CD4-positive, CD25-positive, alpha-beta regulatory T cell (primary cell): Measurements from ENCODE around the gene PTAR1. TPM values are rescaled to one million over a fixed set of nuclear protein-coding genes. Genes with fewer than 3 reads are reported as not detected.

Experiments
- ATAC-seq, 2 donors: fragments of 150-1000 bp; cut with Tn5 transposase; one replicate each; pipeline ENCODE4 v1.10.0; 2021; ENCODE audit warnings: low read depth in 2 of 2, moderate number of reproducible peaks in 2 of 2, moderate library complexity in 1 of 2
- DNase-seq, 3 donors: peaks; one replicate each; pipeline versions ENCODE4 v3.0.0 to v3.0.0-alpha.2; 2012 to 2022; ENCODE audit warnings: mixed read lengths in 1 of 3
- H3K27ac ChIP-seq: one replicate; pipeline ENCODE4 v1.7.0; 2013; ENCODE audit warnings: mild to moderate bottlenecking, low read length; ENCODE audit not compliant: insufficient read depth, poor library complexity, severe bottlenecking
- H3K27me3 ChIP-seq: one replicate; pipeline ENCODE4 v1.7.0; 2013; ENCODE audit warnings: low read length; ENCODE audit not compliant: control insufficient read depth, insufficient read depth
- H3K36me3 ChIP-seq: one replicate; pipeline ENCODE4 v1.7.0; 2013; ENCODE audit warnings: mild to moderate bottlenecking, low read length, moderate library complexity; ENCODE audit not compliant: control insufficient read depth, insufficient read depth
- H3K4me1 ChIP-seq: 2 replicates; pipeline ENCODE4 v1.7.0; 2013; ENCODE audit warnings: mild to moderate bottlenecking, low read length; ENCODE audit not compliant: insufficient read depth, control insufficient read depth, poor library complexity, severe bottlenecking
- H3K4me3 ChIP-seq: one replicate; pipeline ENCODE4 v1.7.0; 2013; ENCODE audit warnings: low read depth, mild to moderate bottlenecking, low read length, moderate library complexity
- H3K9me3 ChIP-seq, 2 experiments: 1 replicate in 1 of 2; 2 replicates in 1 of 2; pipeline ENCODE4 v1.7.0; 2013; ENCODE audit warnings: low read length in 2 of 2, mild to moderate bottlenecking in 1 of 2, moderate library complexity in 1 of 2; ENCODE audit not compliant: control insufficient read depth in 2 of 2
- H3K27ac Mint-ChIP-seq, 3 donors: one replicate each; pipeline ENCODE4 v1.8.0; 2020 to 2022; ENCODE audit warnings: mild to moderate bottlenecking in 3 of 3, mixed read lengths in 3 of 3, moderate library complexity in 2 of 3
- H3K27me3 Mint-ChIP-seq: one replicate; pipeline ENCODE4 v1.8.0; 2022; ENCODE audit warnings: mild to moderate bottlenecking, mixed read lengths
- H3K36me3 Mint-ChIP-seq: one replicate; pipeline ENCODE4 v1.8.0; 2020; ENCODE audit warnings: mixed read lengths
- H3K4me1 Mint-ChIP-seq, 4 donors: one replicate each; pipeline ENCODE4 v1.8.0; 2020 to 2022; ENCODE audit warnings: mixed read lengths in 4 of 4, mild to moderate bottlenecking in 1 of 4
- H3K4me3 Mint-ChIP-seq, 4 donors: one replicate each; pipeline ENCODE4 v1.8.0; 2020 to 2022; ENCODE audit warnings: mild to moderate bottlenecking in 4 of 4, mixed read lengths in 4 of 4, moderate library complexity in 3 of 4
- H3K9me3 Mint-ChIP-seq, 7 donors: one replicate each; pipeline ENCODE4 v1.8.0; 2020 to 2022; ENCODE audit warnings: mixed read lengths in 7 of 7, mild to moderate bottlenecking in 3 of 7, moderate library complexity in 2 of 7
- polyA plus RNA-seq, 4 donors: library from polyadenylated mRNA; unstranded; fragments of 300-500 nt; fragmentation: Illumina TruSeq; gene quantifications; one replicate each; pipeline ENCODE4 v1.2.3, GENCODE V29; 2021
- total RNA-seq: library from RNA; stranded (reverse); gene quantifications from one replicate; pipeline ENCODE4 v1.2.3, GENCODE V29; 2022

The PTAR1 gene
- total and polyA plus RNA-seq, 5 donors from 2014 or later = 11.6 to 85.3 (median 16.7) TPM

DNA sequence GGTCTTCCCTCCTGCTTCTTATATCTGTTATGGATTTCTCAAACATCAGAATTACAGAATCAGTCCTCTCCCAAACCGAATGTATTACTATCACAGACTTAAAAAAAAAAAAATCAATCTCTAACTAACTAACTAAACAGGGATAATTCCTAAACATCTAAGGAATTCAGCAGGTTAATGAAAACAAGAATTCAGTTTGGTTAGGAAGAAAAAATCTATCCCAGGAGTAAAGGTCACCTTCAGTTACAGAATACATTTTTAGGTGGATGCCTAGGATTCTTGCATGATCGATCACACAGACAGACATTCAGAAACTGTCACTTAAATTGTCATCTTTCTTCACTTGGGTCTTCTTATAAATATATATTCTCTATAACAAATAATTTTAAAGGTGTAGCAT is 11.5 kb downstream of the PTAR1 start:
- Mint-ChIP-seq H3K4me1 (peaks cover 38 to 83% (median 56%) of the 10 kb centered on the region in 4 donors), H3K9me3 (no peaks in the 10 kb centered on the region), H3K27ac (no peak overlapping the region), H3K27me3 (no peaks in the 10 kb centered on the region), H3K36me3 (peaks cover 32% of the 10 kb centered on the region), H3K4me3 (no peak overlapping the region)
- H3K36me3 ChIP-seq = peaks cover 34% of the 10 kb centered on the region
- no peak for ATAC-seq
- no peak overlapping the region for H3K4me3 ChIP-seq
- H3K27me3 ChIP-seq = no peaks in the 10 kb centered on the region
- DNase-seq = no peak
- no peak overlapping the region for H3K27ac ChIP-seq
- no peaks in the 10 kb centered on the region for H3K9me3 ChIP-seq
- H3K4me1 ChIP-seq = peaks cover 9% of the 10 kb centered on the region

DNA sequence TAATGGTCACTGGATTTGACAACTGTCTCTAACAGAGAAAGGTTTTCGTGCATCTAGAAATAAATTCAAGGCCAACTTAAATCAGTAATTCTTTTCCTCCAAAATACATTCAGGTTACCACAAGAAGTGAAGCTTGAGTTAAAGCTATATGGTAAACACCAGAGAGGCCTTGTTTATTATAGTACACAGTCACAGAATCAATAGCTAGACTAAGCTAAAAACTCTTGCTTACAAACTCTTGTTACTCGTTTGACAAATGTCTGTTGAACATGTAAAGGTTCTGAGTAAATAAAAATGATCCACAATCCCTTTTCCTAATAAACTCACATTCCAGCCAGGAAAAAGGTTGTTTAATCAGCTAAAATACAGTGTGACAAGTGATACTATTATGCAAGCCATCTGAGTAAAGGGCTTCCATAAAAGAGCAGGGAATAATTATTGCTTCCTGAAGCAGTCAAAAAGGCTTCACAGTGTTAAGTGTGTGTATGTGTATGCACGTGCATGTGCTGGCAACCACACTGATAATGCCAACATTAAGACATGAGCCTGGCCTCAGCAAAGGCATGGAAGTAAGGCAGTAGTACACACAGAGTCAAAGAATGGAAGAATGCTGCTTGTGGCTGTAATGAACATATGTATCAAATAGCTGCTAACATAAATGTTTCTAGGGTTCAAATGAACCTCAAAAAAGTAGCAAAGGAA is 12.8 kb downstream of the PTAR1 start:
- H3K27me3 Mint-ChIP-seq = no peaks in the 10 kb centered on the region
- ATAC-seq = no peak

GRCh38 chr9:69745716-69746437 is 13.9 kb downstream of the PTAR1 start:
- Mint-ChIP-seq H3K36me3 (peaks cover 36% of the 10 kb centered on the region), H3K4me3 (peak overlapping the region in 1 of 4 donors; percentile 46), H3K27ac (peak overlapping the region in 2 of 3 donors; percentile 6 to 9), H3K9me3 (no peaks in the 10 kb centered on the region), H3K4me1 (peaks cover 32 to 62% (median 53%) of the 10 kb centered on the region in 4 donors), H3K27me3 (no peaks in the 10 kb centered on the region)
- ATAC-seq (no peak), DNase-seq (no peak)
- Histone ChIP-seq H3K36me3 (peaks cover 44% of the 10 kb centered on the region), H3K27me3 (no peaks in the 10 kb centered on the region), H3K27ac (no peak overlapping the region), H3K4me1 (peaks cover under 1% of the 10 kb centered on the region), H3K9me3 (no peaks in the 10 kb centered on the region), H3K4me3 (peak overlapping the region; percentile 20)

More for the DNA sequence above, 12.8 kb downstream of the PTAR1 start:
- H3K36me3 ChIP-seq = peaks cover 34% of the 10 kb centered on the region
- H3K27ac Mint-ChIP-seq = peak overlapping the region in 1 of 3 donors; percentile 9
- peaks cover 32% of the 10 kb centered on the region for H3K36me3 Mint-ChIP-seq
- peaks cover 7% of the 10 kb centered on the region for H3K4me1 ChIP-seq
- no peaks in the 10 kb centered on the region for H3K9me3 ChIP-seq
- H3K4me3 Mint-ChIP-seq = no peak overlapping the region
- H3K27ac ChIP-seq = no peak overlapping the region
- no peaks in the 10 kb centered on the region for H3K27me3 ChIP-seq
- H3K4me1 Mint-ChIP-seq = peaks cover 37 to 71% (median 53%) of the 10 kb centered on the region in 4 donors
- H3K4me3 ChIP-seq = no peak overlapping the region
- no peak for DNase-seq
- no peaks in the 10 kb centered on the region for H3K9me3 Mint-ChIP-seq

DNA sequence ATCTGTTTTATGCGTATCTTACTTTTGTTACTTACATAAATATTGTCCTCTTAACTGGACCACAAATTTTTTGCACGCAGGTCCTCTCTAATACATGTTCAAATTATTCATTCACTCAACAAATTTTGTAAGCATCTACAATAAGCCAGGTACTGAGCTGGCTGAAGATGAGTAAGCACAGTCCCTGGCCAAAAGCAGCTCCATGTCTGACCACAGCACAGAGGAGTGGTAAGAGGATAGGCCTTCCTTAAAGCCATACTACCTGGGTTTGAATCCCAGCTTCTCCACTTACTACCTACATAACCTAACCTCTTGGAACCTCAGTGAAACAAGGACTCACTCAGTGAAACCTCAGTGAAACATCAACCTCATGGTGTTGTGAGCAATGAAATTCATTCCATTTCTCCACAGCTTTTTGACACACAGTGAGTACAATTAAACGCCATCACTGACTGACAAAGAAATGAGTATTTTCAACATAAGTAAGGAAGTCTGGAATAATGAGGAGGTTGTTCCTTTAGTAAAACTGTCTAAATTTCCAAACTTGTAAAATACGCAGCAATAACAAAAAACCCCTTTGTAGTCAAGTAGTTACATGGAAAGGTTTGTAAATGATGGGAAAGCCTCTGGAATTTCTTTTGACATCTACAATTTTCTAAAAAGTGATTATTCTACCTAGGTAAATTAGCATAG is 15.0 kb downstream of the PTAR1 start:
- Histone ChIP-seq H3K27ac (no peak overlapping the region), H3K27me3 (no peaks in the 10 kb centered on the region), H3K9me3 (no peaks in the 10 kb centered on the region), H3K4me1 (no peaks in the 10 kb centered on the region), H3K4me3 (no peak overlapping the region), H3K36me3 (peaks cover 41% of the 10 kb centered on the region)
- Mint-ChIP-seq H3K27ac (peak overlapping the region in 1 of 3 donors; percentile 6), H3K36me3 (peaks cover 35% of the 10 kb centered on the region), H3K9me3 (no peaks in the 10 kb centered on the region), H3K4me3 (no peak overlapping the region), H3K4me1 (peaks cover 32 to 59% (median 51%) of the 10 kb centered on the region in 4 donors), H3K27me3 (no peaks in the 10 kb centered on the region)
- DNase-seq (no peak), ATAC-seq (no peak)

- Mint-ChIP-seq H3K27me3 (no peaks in the 10 kb centered on the region), H3K9me3 (no peaks in the 10 kb centered on the region), H3K36me3 (peaks cover 38% of the 10 kb centered on the region), H3K27ac (no peak overlapping the region), H3K4me3 (no peak overlapping the region), H3K4me1 (peaks cover 32 to 58% (median 48%) of the 10 kb centered on the region in 4 donors)
- Histone ChIP-seq H3K4me3 (no peak overlapping the region), H3K27ac (no peak overlapping the region), H3K9me3 (no peaks in the 10 kb centered on the region), H3K4me1 (no peaks in the 10 kb centered on the region), H3K36me3 (peaks cover 41% of the 10 kb centered on the region), H3K27me3 (no peaks in the 10 kb centered on the region)
- DNase-seq (no peak), ATAC-seq (no peak)
Observed at GRCh38 chr9:69743930-69744329, 15.9 kb downstream of the PTAR1 start.

GRCh38 chr9:69740872-69741505 is 18.8 kb downstream of the PTAR1 start:
- Histone ChIP-seq H3K27me3 (no peaks in the 10 kb centered on the region), H3K27ac (no peak overlapping the region), H3K9me3 (no peaks in the 10 kb centered on the region), H3K36me3 (peaks cover 31% of the 10 kb centered on the region), H3K4me1 (no peaks in the 10 kb centered on the region), H3K4me3 (no peak overlapping the region)
- Mint-ChIP-seq H3K27ac (peak overlapping the region in 1 of 3 donors; percentile 42), H3K4me3 (no peak overlapping the region), H3K36me3 (peaks cover 33% of the 10 kb centered on the region), H3K4me1 (peaks cover 24 to 43% (median 32%) of the 10 kb centered on the region in 4 donors), H3K9me3 (no peaks in the 10 kb centered on the region), H3K27me3 (no peaks in the 10 kb centered on the region)
- ATAC-seq = no peak
- DNase-seq = no peak

DNA sequence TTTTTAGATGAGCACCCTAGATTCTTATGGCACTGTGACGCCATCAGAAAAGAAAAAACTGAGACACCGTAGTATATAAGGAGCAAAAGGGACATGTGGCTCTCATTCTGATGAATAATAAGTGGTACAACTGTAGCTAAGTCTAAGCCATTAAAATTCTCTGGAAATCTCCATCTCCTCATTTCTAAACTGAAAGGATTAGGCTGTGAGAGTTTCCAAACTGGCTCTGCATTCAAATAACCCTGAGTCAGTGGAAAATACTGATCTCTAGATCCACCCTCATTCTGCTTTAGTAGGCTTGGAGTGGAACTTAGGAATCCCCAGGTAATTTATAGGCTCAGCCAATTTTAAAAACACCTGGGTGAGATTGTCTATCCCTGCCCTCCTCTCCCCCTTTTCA is 28.5 kb downstream of the PTAR1 start:
- Mint-ChIP-seq H3K27me3 (no peaks in the 10 kb centered on the region), H3K9me3 (peaks cover 0 to 2% (median 0%) of the 10 kb centered on the region in 7 donors), H3K36me3 (peaks cover 49% of the 10 kb centered on the region), H3K27ac (no peak overlapping the region), H3K4me1 (peaks cover 0 to 7% (median 2%) of the 10 kb centered on the region in 4 donors), H3K4me3 (no peak overlapping the region)
- DNase-seq (no peak), ATAC-seq (no peak)
- peaks cover 65% of the 10 kb centered on the region for H3K36me3 ChIP-seq
- no peaks in the 10 kb centered on the region for H3K27me3 ChIP-seq
- no peak overlapping the region for H3K27ac ChIP-seq
- H3K9me3 ChIP-seq = no peaks in the 10 kb centered on the region
- H3K4me3 ChIP-seq = no peak overlapping the region
- H3K4me1 ChIP-seq = no peaks in the 10 kb centered on the region
